H1 (cell line): Measurements from ENCODE around the gene PAWR. TPM values are rescaled to one million over a fixed set of nuclear protein-coding genes. Genes with fewer than 3 reads are reported as not detected.

Experiments used
- CTCF ChIA-PET: fragments of 300-600 bp; sonication (Branson Sonifier 250); formaldehyde crosslinking; loops from one replicate; lab custom pipeline; 2021; ENCODE audit not compliant: partially characterized antibody; lab: Charles Lee
- POLR2A ChIA-PET: fragments of 300-600 bp; sonication (Branson Sonifier 250); formaldehyde crosslinking; loops from one replicate; lab custom pipeline; 2021; ENCODE audit warnings: inconsistent platforms; ENCODE audit not compliant: partially characterized antibody; lab: Charles Lee
- DNase-seq, 2 experiments: peaks; one replicate each; pipeline versions ENCODE4 v3.0.0 to v3.0.0-alpha.2; 2010 to 2022; ENCODE audit warnings: low spot score in 2 of 2, low read depth in 1 of 2, mixed read lengths in 1 of 2
- FAIRE-seq: peaks from 2 replicates; lab custom pipeline; 2011; peaks lifted over from hg19 to GRCh38; lab: Jason Lieb, UNC
- H2AFZ ChIP-seq: 2 replicates; pipeline ENCODE4 v1.8.1; 2012; ENCODE audit warnings: low read length, inconsistent platforms
- H2AK5ac ChIP-seq: 2 replicates; pipeline ENCODE4 v1.6.1; 2013; ENCODE audit warnings: low read depth, low read length
- H2BK120ac ChIP-seq: replicated peaks from 2 replicates; pipeline ENCODE3; 2013; ENCODE audit warnings: low read depth, low read length, inconsistent platforms
- H2BK12ac ChIP-seq: 2 replicates; pipeline ENCODE4 v1.6.1; 2013; ENCODE audit warnings: low read depth, low read length
- H2BK15ac ChIP-seq: 2 replicates; pipeline ENCODE4 v1.6.1; 2013; ENCODE audit warnings: low read length
- H2BK20ac ChIP-seq: 2 replicates; pipeline ENCODE4 v1.6.1; 2013; ENCODE audit warnings: low read length
- H2BK5ac ChIP-seq: 2 replicates; pipeline ENCODE4 v1.6.1; 2013; ENCODE audit warnings: low read depth, low read length
- H3K14ac ChIP-seq: 2 replicates; pipeline ENCODE4 v1.6.1; 2013; ENCODE audit warnings: inconsistent platforms; ENCODE audit not compliant: insufficient read length
- H3K18ac ChIP-seq: 2 replicates; pipeline ENCODE4 v1.6.1; 2013; ENCODE audit warnings: low read length; ENCODE audit errors: extremely low read depth
- H3K23ac ChIP-seq: 2 replicates; pipeline ENCODE4 v1.6.1; 2013; ENCODE audit warnings: inconsistent platforms; ENCODE audit not compliant: insufficient read length
- H3K23me2 ChIP-seq: 2 replicates; pipeline ENCODE4 v1.6.1; 2013; ENCODE audit warnings: low read depth, low read length
- H3K27ac ChIP-seq: 2 replicates; pipeline ENCODE4 v1.6.1; 2011; ENCODE audit warnings: low read depth, low read length, inconsistent platforms
- H3K27me3 ChIP-seq, 4 experiments: replicated peaks in 1 of 4; 1 replicate in 1 of 4; 2 replicates in 3 of 4; pipeline versions ENCODE4 v1.6.1 to v1.8.1; 2011 to 2013; ENCODE audit warnings: low read length in 3 of 4, mild to moderate bottlenecking in 3 of 4, inconsistent platforms in 2 of 4, mixed read lengths in 2 of 4, moderate library complexity in 1 of 4; ENCODE audit not compliant: control insufficient read depth in 3 of 4, insufficient read depth in 3 of 4; ENCODE audit errors: extremely low read depth in 1 of 4
- H3K36me3 ChIP-seq, 4 experiments: 2 replicates each; pipeline versions ENCODE4 v1.6.1 to v1.8.1; 2011 to 2013; ENCODE audit warnings: mild to moderate bottlenecking in 4 of 4, low read length in 3 of 4, moderate library complexity in 2 of 4, control low read depth in 1 of 4, inconsistent platforms in 1 of 4; ENCODE audit not compliant: insufficient read depth in 4 of 4, control insufficient read depth in 2 of 4
- H3K4ac ChIP-seq: replicated peaks from 2 replicates; pipeline ENCODE3; 2013; ENCODE audit warnings: low read length, low read depth, mixed read lengths, inconsistent platforms; ENCODE audit not compliant: insufficient read length
- H3K4me1 ChIP-seq, 4 experiments: replicated peaks in 1 of 4; 1 replicate in 1 of 4; 2 replicates in 3 of 4; pipeline versions ENCODE4 v1.6.1 to v1.8.1; 2011 to 2013; ENCODE audit warnings: low read length in 3 of 4, inconsistent platforms in 2 of 4, mixed read lengths in 1 of 4; ENCODE audit not compliant: insufficient read depth in 4 of 4, control insufficient read depth in 3 of 4
- H3K4me2 ChIP-seq, 2 experiments: 2 replicates each; pipeline versions ENCODE4 v1.6.1 to v1.8.1; 2011 to 2013; ENCODE audit warnings: low read depth in 2 of 2, low read length in 2 of 2, control low read depth in 1 of 2, inconsistent platforms in 1 of 2, mild to moderate bottlenecking in 1 of 2; ENCODE audit not compliant: insufficient read depth in 1 of 2
- H3K4me3 ChIP-seq, 4 experiments: fragments of 200-600, 300-600 bp in 1 of 4; sonication (generic), shearing (Covaris generic), sonication (Bioruptor Twin) in 1 of 4; 2 replicates each; pipeline versions ENCODE4 v1.5.1 to v1.8.1; 2011 to 2016; ENCODE audit warnings: low read length in 4 of 4, low read depth in 3 of 4, control low read depth in 2 of 4, inconsistent platforms in 2 of 4, mild to moderate bottlenecking in 2 of 4, mixed read lengths in 1 of 4, moderate library complexity in 1 of 4; ENCODE audit not compliant: insufficient read depth in 2 of 4; ENCODE audit errors: extremely low read depth in 1 of 4
- H3K56ac ChIP-seq: replicated peaks from 2 replicates; pipeline ENCODE3; 2013; ENCODE audit warnings: low read depth, mild to moderate bottlenecking, mixed read lengths, low read length, inconsistent platforms; ENCODE audit not compliant: insufficient read length
- H3K79me1 ChIP-seq: 2 replicates; pipeline ENCODE4 v1.6.1; 2013; ENCODE audit warnings: low read depth, low read length, control low read depth
- H3K79me2 ChIP-seq, 2 experiments: 2 replicates each; pipeline versions ENCODE4 v1.6.1 to v1.8.1; 2012 to 2013; ENCODE audit warnings: low read length in 2 of 2, mild to moderate bottlenecking in 2 of 2, inconsistent platforms in 1 of 2; ENCODE audit not compliant: insufficient read depth in 2 of 2, control insufficient read depth in 1 of 2
- H3K9ac ChIP-seq, 4 experiments: replicated peaks in 1 of 4; 1 replicate in 1 of 4; 2 replicates in 3 of 4; pipeline versions ENCODE4 v1.6.1 to v1.8.1; 2011 to 2013; ENCODE audit warnings: low read depth in 3 of 4, low read length in 3 of 4, control low read depth in 2 of 4, mild to moderate bottlenecking in 2 of 4, moderate library complexity in 2 of 4, inconsistent platforms in 1 of 4; ENCODE audit errors: extremely low read depth in 1 of 4
- H3K9me3 ChIP-seq, 2 experiments: 2 replicates each; pipeline versions ENCODE4 v1.6.1 to v1.8.1; 2012 to 2013; ENCODE audit warnings: mild to moderate bottlenecking in 2 of 2, moderate library complexity in 2 of 2, control low read depth in 1 of 2, inconsistent platforms in 1 of 2, low read depth in 1 of 2, low read length in 1 of 2, mixed read lengths in 1 of 2; ENCODE audit not compliant: insufficient read depth in 2 of 2
- H4K20me1 ChIP-seq, 2 experiments: replicated peaks in 1 of 2; 2 replicates each; pipeline versions ENCODE3 to v1.8.1; 2011 to 2013; ENCODE audit warnings: inconsistent platforms in 2 of 2, low read length in 2 of 2, mild to moderate bottlenecking in 1 of 2; ENCODE audit not compliant: insufficient read depth in 2 of 2, control insufficient read depth in 1 of 2
- H4K5ac ChIP-seq: 2 replicates; pipeline ENCODE4 v1.6.1; 2013; ENCODE audit warnings: low read length, low read depth, mixed read lengths, inconsistent platforms; ENCODE audit not compliant: insufficient read length
- H4K8ac ChIP-seq: 2 replicates; pipeline ENCODE4 v1.8.0; 2013; ENCODE audit warnings: mild to moderate bottlenecking, moderate library complexity, low read length, inconsistent platforms; ENCODE audit not compliant: insufficient read depth; ENCODE audit errors: extremely low read depth
- H4K91ac ChIP-seq: replicated peaks from 2 replicates; pipeline ENCODE3; 2013; ENCODE audit warnings: low read length, mixed read lengths, inconsistent platforms; ENCODE audit not compliant: insufficient read length
- BRCA1 ChIP-seq: IDR thresholded peaks from 2 replicates; pipeline ENCODE4 v1.6.1; 2012; ENCODE audit warnings: low read depth, low read length, improper control_type of control experiment
- SP1 ChIP-seq: IDR thresholded peaks from 2 replicates; pipeline ENCODE4 v1.6.1; 2011; ENCODE audit warnings: low read depth, low read length
- WGBS, 2 experiments: shearing (Covaris generic) in 1 of 2; methylation state at CpG; one replicate each; pipeline versions ENCODE4 v1.1.6 to v1.1.7; 2013 to 2015; ENCODE audit warnings: low lambda C conversion rate in 2 of 2, mixed read lengths in 2 of 2, inconsistent platforms in 1 of 2, low coverage in 1 of 2, missing lambda C conversion rate in 1 of 2; ENCODE audit not compliant: insufficient replicate concordance in 2 of 2, insufficient coverage in 1 of 2, insufficient read length in 1 of 2; ENCODE audit errors: extremely low coverage in 1 of 2, missing lambda C conversion rate in 1 of 2; 5-methylcytosine and 5-hydroxymethylcytosine counted together
- polyA plus RNA-seq, 7 experiments: library from polyadenylated mRNA; depleted of rRNA in 3 of 7; stranded (reverse) in 5 of 7; unstranded in 2 of 7; fragments of >200 nt in 5 of 7; fragments of 200-250 nt in 2 of 7; gene quantifications; 1 replicate in 5 of 7; 2 replicates in 1 of 7; 4 replicates in 1 of 7; pipeline versions ENCODE4 v1.2.1 to v1.2.3, GENCODE V29; 2011 to 2013; ENCODE audit warnings: missing spikeins in 2 of 7, mixed read lengths in 2 of 7
- total RNA-seq: library from RNA; stranded (reverse); fragmentation: NEBNext Ultra II Directional; extraction: Animal tissue kit (Norgen Biotek cat#: 25700); gene quantifications from 2 replicates; pipeline ENCODE4 v1.2.1, GENCODE V29; 2021

PAWR gene
- total and polyA plus RNA-seq, 2 of the 8 experiments (the other 6 are each of a cell fraction or from before 2014, with no cell fraction given): 28.3 to 327 TPM

DNA sequence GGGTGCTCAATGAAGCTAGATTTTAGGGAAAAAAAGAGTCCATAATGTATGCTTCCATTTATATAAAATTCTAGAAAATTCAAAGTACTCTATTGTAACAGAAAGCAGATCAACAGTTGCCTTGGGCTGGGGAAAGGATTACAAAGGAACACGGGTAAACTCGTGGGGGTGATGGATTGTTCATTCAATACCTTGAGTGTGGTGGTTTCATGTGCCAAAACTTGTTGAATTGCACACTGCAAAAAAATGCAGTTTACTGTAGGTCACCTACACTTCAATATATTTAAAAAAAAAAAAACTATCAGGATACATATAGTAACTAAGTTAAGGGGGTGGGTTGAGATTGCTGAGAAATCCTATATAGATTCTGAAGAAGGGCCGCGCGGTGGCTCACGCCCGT is 33.6 kb downstream of the PAWR start:
- H4K91ac ChIP-seq: no peak overlapping the region
- H3K56ac ChIP-seq: no peak overlapping the region
- no peak overlapping the region for H4K8ac ChIP-seq
- H2AFZ ChIP-seq: no peak overlapping the region
- DNase-seq: no peak
- H2BK5ac ChIP-seq: no peak overlapping the region
- no peak overlapping the region for H2BK12ac ChIP-seq
- no peak for TF ChIP-seq BRCA1
- no peak for TF ChIP-seq SP1
- TF ChIP-seq, all 59 proteins: peak for 0
- Histone ChIP-seq H3K4ac (no peak overlapping the region), H3K4me1 (peaks cover 0 to 15% (median 3%) of the 10 kb centered on the region in 4 experiments; a peak in 3 of 7 replicates), H4K20me1 (peaks cover 5 to 8% of the 10 kb centered on the region in 2 experiments), H3K9ac (no peak overlapping the region), H3K23ac (no peak overlapping the region), H3K23me2 (no peaks in the 10 kb centered on the region), H4K5ac (no peak overlapping the region), H3K9me3 (no peaks in the 10 kb centered on the region), H3K79me1 (no peaks in the 10 kb centered on the region; the same call in 1 of the 2 replicates), H3K79me2 (peaks cover 3 to 99% of the 10 kb centered on the region in 2 experiments; a peak in 3 of 4 replicates), H2BK120ac (no peak overlapping the region), H2BK20ac (no peak overlapping the region), H3K27me3 (no peaks in the 10 kb centered on the region), H3K4me2 (no peak overlapping the region), H3K18ac (no peak overlapping the region), H2AK5ac (no peak overlapping the region), H3K14ac (no peak overlapping the region), H2BK15ac (no peak overlapping the region), H3K36me3 (peaks cover 0 to 7% (median 0%) of the 10 kb centered on the region in 4 experiments; a peak in 2 of 8 replicates), H3K4me3 (no peak overlapping the region), H3K27ac (no peak overlapping the region)
- ChIA-PET CTCF (interaction anchor here (0.8 to 0.9 kb wide), 2 partner anchors 32 to 56 kb away, joined by 3 read pairs; no protein-coding TSS in a partner anchor), POLR2A (interaction anchor here (0.6 to 1.1 kb wide), 5 partner anchors 8 to 124 kb away, joined by 3 to 4 read pairs (median 3); no protein-coding TSS in a partner anchor)
- 96% methylated on average over 7 of the region's 7 CpGs; no CpG with 5 or more reads in 1 of the 2 experiments for WGBS, 2 experiments
- FAIRE-seq: no peak
